Neural progenitor cell (in vitro differentiated cells): Measurements from ENCODE around the gene CST9L.

Experiments
- CTCF ChIP-seq: fragments of 200-600 bp; sonication (generic); IDR thresholded peaks from 2 replicates; pipeline ENCODE4 v1.5.1; 2017; ENCODE audit warnings: antibody characterized with exemption, mild to moderate bottlenecking
- EZH2 ChIP-seq: fragments of 200-600 bp; sonication (generic); IDR thresholded peaks from 2 replicates; pipeline ENCODE4 v1.6.1; 2017; ENCODE audit warnings: antibody characterized with exemption, mild to moderate bottlenecking, moderate library complexity
- EZH2phosphoT487 ChIP-seq: fragments of 200-600 bp; sonication (generic); IDR thresholded peaks from 2 replicates; pipeline ENCODE4 v1.6.1; 2017; ENCODE audit warnings: antibody characterized with exemption

DNA sequence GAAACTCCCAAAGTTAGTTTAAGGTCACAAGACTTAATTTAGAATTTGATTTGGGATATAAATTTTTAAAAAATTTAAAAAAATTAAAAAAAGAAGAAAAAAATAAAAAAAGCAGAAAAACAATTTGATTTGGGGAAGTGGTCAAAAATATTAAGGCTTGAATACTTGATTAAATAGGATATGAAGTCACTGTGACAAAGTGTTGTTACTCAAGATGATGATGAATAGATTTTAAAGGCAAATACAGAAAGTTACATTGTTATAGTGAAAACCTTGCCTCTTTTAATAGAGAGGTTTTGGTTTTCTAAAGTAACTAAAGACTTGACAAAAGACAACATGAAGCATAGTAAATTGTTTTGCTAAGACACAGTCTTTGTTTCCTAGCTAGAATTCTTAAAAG lies 30.2 kb upstream of the CST9L start:
- TF ChIP-seq CTCF, result no peak
- no peak for TF ChIP-seq EZH2phosphoT487
- TF ChIP-seq EZH2, result no peak
